ENCODE results near the gene TOM1L2. TPM values are rescaled to one million over a fixed set of nuclear protein-coding genes. Genes with fewer than 3 reads are reported as not detected.

Gene TOM1L2
- total RNA-seq, 6 experiments from 2014 or later, result 92.1 to 144 (median 101) TPM

- peaks cover 5% of the 10 kb centered on the region for H3K36me3 Mint-ChIP-seq (ENCODE audit: low read depth)
- TF ChIP-seq CTCF (IDR thresholded peaks at IDR 0.05), result no peak
- no peaks in the 10 kb centered on the region for H3K9me3 Mint-ChIP-seq
- H3K4me3 Mint-ChIP-seq, result peak overlapping the region; percentile 90; the same call in 1 of the 2 replicates
- peaks cover 14% of the 10 kb centered on the region for H3K27me3 Mint-ChIP-seq (ENCODE audit: insufficient read depth)
- peak; percentile 19 for DNase-seq
- H3K27ac Mint-ChIP-seq, result peak overlapping the region; percentile 97
- H3K4me1 Mint-ChIP-seq (ENCODE audit: low read depth), result peaks cover 67% of the 10 kb centered on the region
These were observed 133.9 kb downstream of the TOM1L2 start for GRCh38 chr17:17837966-17838962.

GRCh38 chr17:17837380-17837821, 134.8 kb downstream of the TOM1L2 start:
- peak; percentile 63 for DNase-seq
- TF ChIP-seq CTCF (IDR thresholded peaks at IDR 0.05), result peak; percentile 24; the same call in 1 of the 2 replicates
- no peaks in the 10 kb centered on the region for H3K9me3 Mint-ChIP-seq
- peak overlapping the region; percentile 97 for H3K27ac Mint-ChIP-seq
- peaks cover 69% of the 10 kb centered on the region for H3K4me1 Mint-ChIP-seq (ENCODE audit: low read depth)
- peaks cover 14% of the 10 kb centered on the region for H3K27me3 Mint-ChIP-seq (ENCODE audit: insufficient read depth)
- H3K36me3 Mint-ChIP-seq (ENCODE audit: low read depth), result peaks cover 5% of the 10 kb centered on the region
- H3K4me3 Mint-ChIP-seq, result peak overlapping the region; percentile 90

GRCh38 chr17:17836818-17837379, 135.3 kb downstream of the TOM1L2 start, which contains the start of gene SREBF1:
TSS of gene SREBF1 (minus strand) at chr17:17836986. CDS start at chr17:17836817, 169 bp downstream.
- Mint-ChIP-seq H3K4me1 (ENCODE audit: low read depth) (peaks cover 74% of the 10 kb centered on the region), H3K4me3 (peak within 1 kb of the TSS; percentile 90), H3K36me3 (ENCODE audit: low read depth) (peaks cover 5% of the 10 kb centered on the region), H3K27ac (peak within 1 kb of the TSS; percentile 97), H3K27me3 (ENCODE audit: insufficient read depth) (peaks cover 11% of the 10 kb centered on the region), H3K9me3 (no peaks in the 10 kb centered on the region)
- no peak for DNase-seq
- TF ChIP-seq CTCF (IDR thresholded peaks at IDR 0.05), result no peak

GRCh38 chr17:17836250-17836817, 135.9 kb downstream of the TOM1L2 start:
- Mint-ChIP-seq H3K9me3 (no peaks in the 10 kb centered on the region), H3K36me3 (ENCODE audit: low read depth) (peaks cover 5% of the 10 kb centered on the region), H3K27me3 (ENCODE audit: insufficient read depth) (peaks cover 11% of the 10 kb centered on the region), H3K4me3 (peak overlapping the region; percentile 90), H3K27ac (peak overlapping the region; percentile 97), H3K4me1 (ENCODE audit: low read depth) (peaks cover 74% of the 10 kb centered on the region)
- peak; percentile 91 for DNase-seq
- TF ChIP-seq CTCF (IDR thresholded peaks at IDR 0.05), result no peak

GRCh38 chr17:17835415-17836249, 136.6 kb downstream of the TOM1L2 start:
- Mint-ChIP-seq H3K4me3 (peak overlapping the region; percentile 90), H3K9me3 (no peaks in the 10 kb centered on the region), H3K36me3 (ENCODE audit: low read depth) (peaks cover 5% of the 10 kb centered on the region), H3K4me1 (ENCODE audit: low read depth) (peaks cover 72% of the 10 kb centered on the region), H3K27me3 (ENCODE audit: insufficient read depth) (peaks cover 11% of the 10 kb centered on the region), H3K27ac (peak overlapping the region; percentile 97)
- TF ChIP-seq CTCF (IDR thresholded peaks at IDR 0.05), result no peak
- DNase-seq, result no peak
